22Rv1 (cell line): ENCODE results near the gene PAN2.

Experiments
- ZFX ChIP-seq: fragments of 450-650 bp; IDR thresholded peaks from 2 replicates; pipeline ENCODE4 v1.6.1; 2017; ENCODE audit warnings: antibody characterized with exemption, borderline replicate concordance
- TF ChIP-seq, protein P1 (sequence below): fragments of 450-650 bp; IDR thresholded peaks from 2 replicates; pipeline ENCODE4 v1.5.1; 2017; ENCODE audit warnings: mild to moderate bottlenecking

- TF ChIP-seq, protein P1, sequence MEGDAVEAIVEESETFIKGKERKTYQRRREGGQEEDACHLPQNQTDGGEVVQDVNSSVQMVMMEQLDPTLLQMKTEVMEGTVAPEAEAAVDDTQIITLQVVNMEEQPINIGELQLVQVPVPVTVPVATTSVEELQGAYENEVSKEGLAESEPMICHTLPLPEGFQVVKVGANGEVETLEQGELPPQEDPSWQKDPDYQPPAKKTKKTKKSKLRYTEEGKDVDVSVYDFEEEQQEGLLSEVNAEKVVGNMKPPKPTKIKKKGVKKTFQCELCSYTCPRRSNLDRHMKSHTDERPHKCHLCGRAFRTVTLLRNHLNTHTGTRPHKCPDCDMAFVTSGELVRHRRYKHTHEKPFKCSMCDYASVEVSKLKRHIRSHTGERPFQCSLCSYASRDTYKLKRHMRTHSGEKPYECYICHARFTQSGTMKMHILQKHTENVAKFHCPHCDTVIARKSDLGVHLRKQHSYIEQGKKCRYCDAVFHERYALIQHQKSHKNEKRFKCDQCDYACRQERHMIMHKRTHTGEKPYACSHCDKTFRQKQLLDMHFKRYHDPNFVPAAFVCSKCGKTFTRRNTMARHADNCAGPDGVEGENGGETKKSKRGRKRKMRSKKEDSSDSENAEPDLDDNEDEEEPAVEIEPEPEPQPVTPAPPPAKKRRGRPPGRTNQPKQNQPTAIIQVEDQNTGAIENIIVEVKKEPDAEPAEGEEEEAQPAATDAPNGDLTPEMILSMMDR, result no peak
- no peak for TF ChIP-seq ZFX
Measured at GRCh38 chr12:56321027-56321426, 12.8 kb downstream of the PAN2 start.
